ENCODE results near the gene SDK2. TPM values are rescaled to one million over a fixed set of nuclear protein-coding genes. Genes with fewer than 3 reads are reported as not detected.

The SDK2 gene
- total RNA-seq, 1 experiment from 2014 or later = 0.67 TPM

DNA sequence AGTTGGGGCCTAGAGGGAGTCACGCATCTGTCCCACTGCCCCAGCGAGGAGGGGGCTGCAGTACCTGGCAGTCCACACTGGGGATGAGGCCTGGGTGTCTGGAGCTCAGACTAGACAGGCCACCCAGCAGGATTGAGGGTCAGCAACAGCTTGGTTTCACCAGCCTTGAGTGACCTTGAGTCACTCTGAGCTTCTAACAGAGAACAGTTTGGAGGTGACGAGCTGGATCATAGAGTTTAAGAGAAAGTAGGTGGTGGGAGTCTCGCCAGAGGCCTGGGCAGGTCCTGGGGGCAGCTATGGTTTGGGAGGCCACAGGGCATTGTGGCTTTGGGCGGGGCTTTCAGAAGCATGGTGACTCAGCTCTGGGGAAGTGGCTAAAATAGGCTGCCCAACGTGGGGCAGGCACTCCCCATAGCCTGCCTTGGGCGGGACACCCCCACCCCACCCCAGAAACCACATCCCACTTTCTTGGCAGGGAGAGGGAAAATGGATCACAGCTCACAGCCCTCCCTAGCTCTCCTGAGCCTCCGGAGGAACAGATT is 352.9 kb downstream of the SDK2 start:
- no peak for DNase-seq (ENCODE audit: low spot score)
- H3K27ac ChIP-seq (ENCODE audit: low read depth, low read length, poor library complexity, severe bottlenecking) = no peak overlapping the region
- H3K36me3 ChIP-seq (ENCODE audit: insufficient read depth, low read length, poor library complexity, severe bottlenecking) = no peaks in the 10 kb centered on the region
- BruUV-seq (replicated peaks) = no TSS peak
- ChIA-PET POLR2A (ENCODE audit: low non-redundant PET) (no interaction called here), CTCF (no interaction called here)
- no peak overlapping the region for H3K4me3 ChIP-seq (ENCODE audit: low read depth, low read length, poor library complexity, severe bottlenecking)
- H3K27me3 ChIP-seq (replicated peaks; ENCODE audit: insufficient read depth, low read depth, low read length, poor library complexity) = no peaks in the 10 kb centered on the region
- TF ChIP-seq EZH2 (IDR thresholded peaks at IDR 0.05; ENCODE audit: borderline replicate concordance, low read depth, low read length, poor library complexity, severe bottlenecking) = no peak
- TF ChIP-seq, protein P1, sequence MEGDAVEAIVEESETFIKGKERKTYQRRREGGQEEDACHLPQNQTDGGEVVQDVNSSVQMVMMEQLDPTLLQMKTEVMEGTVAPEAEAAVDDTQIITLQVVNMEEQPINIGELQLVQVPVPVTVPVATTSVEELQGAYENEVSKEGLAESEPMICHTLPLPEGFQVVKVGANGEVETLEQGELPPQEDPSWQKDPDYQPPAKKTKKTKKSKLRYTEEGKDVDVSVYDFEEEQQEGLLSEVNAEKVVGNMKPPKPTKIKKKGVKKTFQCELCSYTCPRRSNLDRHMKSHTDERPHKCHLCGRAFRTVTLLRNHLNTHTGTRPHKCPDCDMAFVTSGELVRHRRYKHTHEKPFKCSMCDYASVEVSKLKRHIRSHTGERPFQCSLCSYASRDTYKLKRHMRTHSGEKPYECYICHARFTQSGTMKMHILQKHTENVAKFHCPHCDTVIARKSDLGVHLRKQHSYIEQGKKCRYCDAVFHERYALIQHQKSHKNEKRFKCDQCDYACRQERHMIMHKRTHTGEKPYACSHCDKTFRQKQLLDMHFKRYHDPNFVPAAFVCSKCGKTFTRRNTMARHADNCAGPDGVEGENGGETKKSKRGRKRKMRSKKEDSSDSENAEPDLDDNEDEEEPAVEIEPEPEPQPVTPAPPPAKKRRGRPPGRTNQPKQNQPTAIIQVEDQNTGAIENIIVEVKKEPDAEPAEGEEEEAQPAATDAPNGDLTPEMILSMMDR (conservative IDR thresholded peaks at IDR 0.05; ENCODE audit: low read depth, low read length) = no peak
- no peaks in the 10 kb centered on the region for H3K9me3 ChIP-seq (ENCODE audit: low read depth, low read length, poor library complexity, severe bottlenecking)
- intact Hi-C loops (cut with micrococcal nuclease; ENCODE audit: unreplicated experiment) = no loop called here
- no peaks in the 10 kb centered on the region for H3K4me1 ChIP-seq (ENCODE audit: insufficient read depth, low read length, poor library complexity, severe bottlenecking)

DNA sequence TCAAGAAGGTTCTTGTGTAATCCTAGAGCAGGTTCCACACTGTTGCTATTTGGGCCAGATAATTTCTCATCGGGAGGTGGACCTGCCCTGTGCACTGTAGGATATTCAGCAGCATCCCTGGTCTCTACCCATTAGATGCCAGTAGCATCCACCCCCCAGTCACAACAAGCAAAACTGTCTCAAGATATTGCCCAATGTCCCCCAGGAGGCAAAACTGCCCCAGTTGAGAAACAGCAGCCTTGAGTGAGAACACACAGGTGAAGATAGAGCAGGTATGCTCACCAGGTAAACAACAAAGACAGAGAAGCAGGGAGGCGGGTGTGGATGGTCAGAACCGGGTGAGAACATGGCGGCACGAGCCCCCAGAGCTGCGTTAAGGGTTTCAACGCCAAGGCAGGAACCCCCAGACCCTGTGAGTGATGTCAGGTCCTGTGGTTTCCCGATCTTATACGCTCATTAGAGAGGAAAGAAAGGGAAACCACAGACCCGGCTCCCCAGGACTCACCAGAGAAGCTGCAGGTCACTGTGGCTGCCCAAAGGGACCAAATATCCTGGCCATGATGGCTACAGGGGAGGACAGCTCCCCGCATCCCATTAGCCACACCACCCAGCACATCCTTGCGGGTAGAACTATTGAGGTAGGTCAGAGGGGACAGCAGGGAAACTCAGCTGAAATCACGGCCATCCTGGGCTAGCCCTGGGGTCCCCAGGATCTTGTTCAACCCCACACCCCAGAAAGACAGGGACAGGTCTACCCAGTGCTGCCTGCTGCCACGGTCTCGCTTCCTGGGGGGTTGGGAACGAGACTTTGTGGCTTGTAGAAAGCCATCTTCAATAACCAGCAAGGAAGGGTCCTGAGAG is 353.6 kb downstream of the SDK2 start:
- CTCF ChIA-PET = no interaction called here
- TF ChIP-seq, protein P1 (conservative IDR thresholded peaks at IDR 0.05; ENCODE audit: low read depth, low read length) = no peak
- Histone ChIP-seq H3K36me3 (ENCODE audit: insufficient read depth, low read length, poor library complexity, severe bottlenecking) (peaks cover 4% of the 10 kb centered on the region), H3K27me3 (replicated peaks; ENCODE audit: insufficient read depth, low read depth, low read length, poor library complexity) (no peaks in the 10 kb centered on the region), H3K4me3 (ENCODE audit: low read depth, low read length, poor library complexity, severe bottlenecking) (no peak overlapping the region), H3K9me3 (ENCODE audit: low read depth, low read length, poor library complexity, severe bottlenecking) (no peaks in the 10 kb centered on the region), H3K4me1 (ENCODE audit: insufficient read depth, low read length, poor library complexity, severe bottlenecking) (no peaks in the 10 kb centered on the region), H3K27ac (ENCODE audit: low read depth, low read length, poor library complexity, severe bottlenecking) (no peak overlapping the region)
- POLR2A ChIA-PET (ENCODE audit: low non-redundant PET) = no interaction called here
- DNase-seq (ENCODE audit: low spot score) = no peak
- intact Hi-C loops (cut with micrococcal nuclease; ENCODE audit: unreplicated experiment) = no loop called here
- no TSS peak for BruUV-seq (replicated peaks)

DNA sequence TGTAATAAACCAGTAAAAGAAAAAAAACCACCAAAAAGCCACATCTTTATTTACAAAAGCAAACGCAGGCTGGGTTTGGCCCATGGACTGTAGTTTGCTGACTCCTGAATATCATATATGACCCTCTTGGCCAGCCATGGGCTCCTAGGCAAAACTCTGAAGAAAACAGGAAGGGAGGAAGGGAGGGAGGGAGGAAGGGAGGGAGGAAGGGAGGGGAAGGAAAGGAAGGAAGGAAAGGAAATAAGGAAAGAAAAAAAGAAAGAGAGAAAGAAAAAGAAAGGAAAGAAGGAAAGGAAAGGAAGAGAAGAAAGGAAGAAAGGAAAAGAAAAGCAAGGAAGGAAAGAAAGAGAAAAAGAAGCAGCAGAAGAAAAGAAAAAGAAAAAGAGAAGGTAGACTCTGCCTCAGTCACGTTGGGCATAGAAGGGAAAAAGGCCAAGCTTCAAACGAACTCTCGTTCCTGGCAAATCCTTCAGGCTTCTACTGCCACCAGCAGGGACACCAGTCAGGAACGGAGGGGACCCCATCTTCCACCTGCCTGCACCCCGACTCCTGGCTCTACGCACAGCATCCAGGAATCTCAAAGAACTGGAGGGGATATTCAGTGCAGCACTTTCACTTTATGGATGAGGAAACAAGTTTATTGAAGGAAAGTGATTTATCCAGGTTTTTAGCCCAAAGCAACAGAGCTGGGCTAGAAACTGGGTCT is 354.5 kb downstream of the SDK2 start:
- TF ChIP-seq, protein P1 (conservative IDR thresholded peaks at IDR 0.05; ENCODE audit: low read depth, low read length) = no peak
- no peak for TF ChIP-seq EZH2 (IDR thresholded peaks at IDR 0.05; ENCODE audit: borderline replicate concordance, low read depth, low read length, poor library complexity, severe bottlenecking)

More for the DNA sequence above, 354.5 kb downstream of the SDK2 start:
- no peak overlapping the region for H3K4me3 ChIP-seq (ENCODE audit: low read depth, low read length, poor library complexity, severe bottlenecking)
- no peaks in the 10 kb centered on the region for H3K27me3 ChIP-seq (replicated peaks; ENCODE audit: insufficient read depth, low read depth, low read length, poor library complexity)
- POLR2A ChIA-PET (ENCODE audit: low non-redundant PET) = no interaction called here
- no TSS peak for BruUV-seq (replicated peaks)
- CTCF ChIA-PET = no interaction called here
- no peak for DNase-seq (ENCODE audit: low spot score)
- intact Hi-C loops (cut with micrococcal nuclease; ENCODE audit: unreplicated experiment) = no loop called here
- H3K9me3 ChIP-seq (ENCODE audit: low read depth, low read length, poor library complexity, severe bottlenecking) = no peaks in the 10 kb centered on the region
- H3K36me3 ChIP-seq (ENCODE audit: insufficient read depth, low read length, poor library complexity, severe bottlenecking) = peaks cover 10% of the 10 kb centered on the region
- H3K4me1 ChIP-seq (ENCODE audit: insufficient read depth, low read length, poor library complexity, severe bottlenecking) = no peaks in the 10 kb centered on the region
- H3K27ac ChIP-seq (ENCODE audit: low read depth, low read length, poor library complexity, severe bottlenecking) = no peak overlapping the region
